NT2/D1 (cell line): ENCODE data around the gene GSG1L2.

ENCODE experiments used
- DNase-seq: peaks from one replicate; pipeline ENCODE4 v3.0.0-alpha.2; 2011; ENCODE audit warnings: low read depth, low spot score
- H3K27me3 ChIP-seq: 2 replicates; pipeline ENCODE4 v1.6.0; 2011; ENCODE audit warnings: mild to moderate bottlenecking; ENCODE audit not compliant: insufficient read length, insufficient read depth
- H3K36me3 ChIP-seq: 2 replicates; pipeline ENCODE4 v1.6.1; 2011; ENCODE audit warnings: mild to moderate bottlenecking, low read length, mixed read lengths; ENCODE audit not compliant: insufficient read depth, insufficient read length
- H3K4me1 ChIP-seq: 2 replicates; pipeline ENCODE4 v1.5.1; 2011; ENCODE audit not compliant: insufficient read depth, insufficient read length
- H3K4me3 ChIP-seq: 2 replicates; pipeline ENCODE4 v1.5.1; 2011; ENCODE audit warnings: low read depth; ENCODE audit not compliant: insufficient read length
- H3K9ac ChIP-seq: 2 replicates; pipeline ENCODE4 v1.6.0; 2011; ENCODE audit warnings: low read depth; ENCODE audit not compliant: insufficient read length
- H3K9me3 ChIP-seq: 2 replicates; pipeline ENCODE4 v1.5.1; 2011; ENCODE audit warnings: mild to moderate bottlenecking, low read length; ENCODE audit not compliant: insufficient read depth
- SUZ12 ChIP-seq: IDR thresholded peaks from 2 replicates; pipeline ENCODE4 v1.6.1; 2011; ENCODE audit not compliant: insufficient read length, insufficient read depth; ENCODE audit errors: extremely low read depth
- YY1 ChIP-seq: IDR thresholded peaks from 2 replicates; pipeline ENCODE4 v1.6.1; 2011; ENCODE audit not compliant: insufficient read length, insufficient read depth
- ZNF274 ChIP-seq: IDR thresholded peaks from 2 replicates; pipeline ENCODE4 v1.6.1; 2011; ENCODE audit warnings: mild to moderate bottlenecking, low read depth, low read length

Gene GSG1L2

DNA sequence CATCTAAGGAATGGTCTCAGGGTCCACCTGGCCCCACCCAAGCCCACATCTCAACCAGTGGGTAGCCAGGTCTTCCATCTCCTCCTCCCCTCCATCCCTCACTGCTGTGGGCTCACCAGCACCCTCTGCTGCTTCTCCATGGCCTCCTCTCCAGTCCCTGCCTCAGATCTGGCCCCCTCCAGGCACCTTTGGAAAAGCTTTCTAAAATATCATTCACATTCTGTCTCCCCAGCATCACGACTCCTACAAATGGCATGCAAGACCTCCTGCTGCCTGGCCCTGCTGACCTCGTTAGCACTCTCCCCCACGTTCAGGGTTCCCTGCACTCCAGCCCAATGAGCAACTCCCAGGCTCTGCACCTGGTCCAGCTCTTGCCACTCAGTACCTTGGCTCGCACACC lies 17.6 kb upstream of the GSG1L2 start:
- no peak overlapping the region for H3K9ac ChIP-seq
- H3K4me1 ChIP-seq, result peaks cover 7% of the 10 kb centered on the region
- no peak for DNase-seq
- TF ChIP-seq ZNF274, result no peak
- no peak for TF ChIP-seq YY1
- no peak for TF ChIP-seq SUZ12
- H3K4me3 ChIP-seq, result no peak overlapping the region
- no peaks in the 10 kb centered on the region for H3K36me3 ChIP-seq
- no peaks in the 10 kb centered on the region for H3K9me3 ChIP-seq
- no peaks in the 10 kb centered on the region for H3K27me3 ChIP-seq

DNA sequence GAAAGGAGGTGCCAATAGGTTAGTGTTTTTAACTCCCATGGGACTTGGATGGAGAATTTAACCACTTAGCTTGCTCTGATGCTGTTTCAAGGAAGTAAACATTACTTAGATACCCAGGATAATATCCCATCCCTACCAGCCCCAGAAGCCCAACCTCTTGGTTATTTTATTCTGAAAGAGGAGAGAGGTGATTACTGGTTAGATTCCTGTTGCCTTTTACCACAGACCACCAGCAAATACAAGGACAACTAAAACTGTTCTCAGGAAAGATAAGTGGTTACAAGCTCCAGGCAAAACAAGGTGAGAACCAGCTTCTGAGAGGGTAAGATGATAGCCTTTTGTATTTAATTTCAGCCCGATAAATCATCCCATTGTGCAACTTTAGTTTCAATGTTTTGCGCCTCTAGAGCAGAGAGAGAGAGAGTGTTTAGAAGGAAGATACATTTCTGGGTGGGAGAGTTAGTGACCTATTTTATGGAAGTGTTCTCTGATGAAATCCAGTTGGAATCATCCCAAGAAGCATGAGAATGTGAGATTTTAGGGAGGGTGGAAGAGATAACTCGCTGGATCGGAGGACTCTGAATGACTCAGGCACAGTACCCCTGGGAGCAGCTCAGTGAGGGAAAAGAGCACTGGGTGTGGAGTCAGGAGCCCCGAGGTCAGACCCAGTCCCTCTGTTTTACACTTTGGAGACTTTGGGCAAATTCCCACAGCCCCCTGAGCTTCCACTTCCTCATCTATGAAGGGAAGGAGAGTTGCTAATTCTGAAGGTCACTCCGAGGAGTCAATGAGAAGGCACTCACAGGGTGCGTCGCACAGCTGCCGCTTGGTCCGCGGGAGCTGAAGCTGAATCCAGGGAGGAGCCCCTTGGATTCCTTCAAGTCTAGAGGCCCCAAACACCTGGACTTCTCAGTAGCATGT lies 15.9 kb upstream of the GSG1L2 start:
- TF ChIP-seq YY1, result no peak
- TF ChIP-seq ZNF274, result no peak
- TF ChIP-seq SUZ12, result no peak
- H3K9me3 ChIP-seq, result no peaks in the 10 kb centered on the region; the same call in 1 of the 2 replicates
- H3K4me3 ChIP-seq, result no peak overlapping the region
- no peaks in the 10 kb centered on the region for H3K27me3 ChIP-seq
- peaks cover 7% of the 10 kb centered on the region for H3K4me1 ChIP-seq
- DNase-seq, result no peak
- H3K9ac ChIP-seq, result no peak overlapping the region
- H3K36me3 ChIP-seq, result no peaks in the 10 kb centered on the region

DNA sequence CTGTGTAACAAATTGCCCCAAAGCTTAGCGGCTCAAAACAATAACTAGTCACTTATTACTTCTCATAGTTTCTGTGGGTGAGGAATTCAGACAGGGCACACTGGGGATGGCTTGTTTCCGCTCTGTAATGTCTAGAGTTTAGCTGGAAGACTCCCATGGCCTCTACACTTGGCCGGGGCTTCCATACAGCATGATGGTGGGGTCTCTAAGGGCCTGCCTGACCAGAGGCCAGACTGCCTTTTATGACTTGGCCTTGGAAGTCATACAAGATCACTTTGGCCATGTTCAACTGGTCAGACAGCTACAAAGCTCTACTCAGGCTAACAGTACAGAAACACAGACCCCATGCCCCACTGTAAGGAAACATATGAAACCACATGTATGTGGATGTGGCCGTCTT lies 12.0 kb upstream of the GSG1L2 start:
- TF ChIP-seq ZNF274 (no peak), SUZ12 (no peak), YY1 (no peak)
- Histone ChIP-seq H3K9ac (no peak overlapping the region), H3K4me1 (peaks cover 4% of the 10 kb centered on the region), H3K4me3 (no peak overlapping the region), H3K36me3 (no peaks in the 10 kb centered on the region), H3K27me3 (no peaks in the 10 kb centered on the region), H3K9me3 (no peaks in the 10 kb centered on the region; the same call in 1 of the 2 replicates)
- no peak for DNase-seq

DNA sequence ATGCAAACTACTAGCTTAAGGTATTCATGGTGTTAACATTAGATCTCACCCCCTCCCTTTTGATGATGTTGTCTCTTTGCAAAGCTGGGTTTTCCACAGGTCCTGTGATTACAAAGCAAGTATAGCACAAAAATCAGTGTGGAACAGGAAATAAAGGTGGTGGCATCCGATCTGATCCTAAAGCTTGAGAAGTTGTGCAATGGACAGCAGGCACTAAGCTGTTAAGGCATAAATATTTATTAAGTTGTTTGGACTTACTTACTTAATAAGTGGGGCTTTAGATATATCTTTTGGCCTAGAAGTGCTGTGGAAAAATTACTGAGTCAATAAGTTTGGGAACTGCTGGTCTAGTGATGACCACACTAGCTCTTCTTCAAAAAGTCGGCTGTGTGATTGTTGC lies 8.8 kb upstream of the GSG1L2 start:
- Histone ChIP-seq H3K36me3 (no peaks in the 10 kb centered on the region), H3K4me3 (no peak overlapping the region), H3K4me1 (peaks cover 3% of the 10 kb centered on the region), H3K27me3 (no peaks in the 10 kb centered on the region), H3K9me3 (no peaks in the 10 kb centered on the region; the same call in 1 of the 2 replicates), H3K9ac (no peak overlapping the region)
- no peak for DNase-seq
- no peak for TF ChIP-seq YY1
- TF ChIP-seq SUZ12, result no peak
- no peak for TF ChIP-seq ZNF274

DNA sequence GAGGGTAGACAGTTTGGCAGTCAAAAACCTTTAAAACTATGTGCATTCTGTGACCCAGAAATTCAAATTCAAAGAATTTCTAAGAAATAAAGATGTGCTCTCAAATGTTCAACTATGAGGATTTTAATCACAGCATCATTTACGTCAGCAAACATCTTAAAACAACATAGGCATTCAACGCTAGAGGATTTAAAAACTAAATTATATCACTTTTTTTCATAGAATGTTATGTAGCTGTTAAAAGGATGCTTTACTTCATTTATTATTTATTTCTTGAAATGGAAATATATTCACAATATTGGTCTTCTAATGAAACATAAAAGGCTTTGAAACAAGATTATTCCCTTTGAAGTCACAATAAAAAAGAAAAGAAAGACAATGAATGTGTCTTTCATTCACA lies 7.5 kb upstream of the GSG1L2 start:
- Histone ChIP-seq H3K4me3 (no peak overlapping the region), H3K27me3 (no peaks in the 10 kb centered on the region), H3K9ac (no peak overlapping the region), H3K4me1 (peaks cover 3% of the 10 kb centered on the region), H3K36me3 (no peaks in the 10 kb centered on the region), H3K9me3 (no peaks in the 10 kb centered on the region; the same call in 1 of the 2 replicates)
- no peak for DNase-seq
- TF ChIP-seq ZNF274 (no peak), SUZ12 (no peak), YY1 (no peak)

DNA sequence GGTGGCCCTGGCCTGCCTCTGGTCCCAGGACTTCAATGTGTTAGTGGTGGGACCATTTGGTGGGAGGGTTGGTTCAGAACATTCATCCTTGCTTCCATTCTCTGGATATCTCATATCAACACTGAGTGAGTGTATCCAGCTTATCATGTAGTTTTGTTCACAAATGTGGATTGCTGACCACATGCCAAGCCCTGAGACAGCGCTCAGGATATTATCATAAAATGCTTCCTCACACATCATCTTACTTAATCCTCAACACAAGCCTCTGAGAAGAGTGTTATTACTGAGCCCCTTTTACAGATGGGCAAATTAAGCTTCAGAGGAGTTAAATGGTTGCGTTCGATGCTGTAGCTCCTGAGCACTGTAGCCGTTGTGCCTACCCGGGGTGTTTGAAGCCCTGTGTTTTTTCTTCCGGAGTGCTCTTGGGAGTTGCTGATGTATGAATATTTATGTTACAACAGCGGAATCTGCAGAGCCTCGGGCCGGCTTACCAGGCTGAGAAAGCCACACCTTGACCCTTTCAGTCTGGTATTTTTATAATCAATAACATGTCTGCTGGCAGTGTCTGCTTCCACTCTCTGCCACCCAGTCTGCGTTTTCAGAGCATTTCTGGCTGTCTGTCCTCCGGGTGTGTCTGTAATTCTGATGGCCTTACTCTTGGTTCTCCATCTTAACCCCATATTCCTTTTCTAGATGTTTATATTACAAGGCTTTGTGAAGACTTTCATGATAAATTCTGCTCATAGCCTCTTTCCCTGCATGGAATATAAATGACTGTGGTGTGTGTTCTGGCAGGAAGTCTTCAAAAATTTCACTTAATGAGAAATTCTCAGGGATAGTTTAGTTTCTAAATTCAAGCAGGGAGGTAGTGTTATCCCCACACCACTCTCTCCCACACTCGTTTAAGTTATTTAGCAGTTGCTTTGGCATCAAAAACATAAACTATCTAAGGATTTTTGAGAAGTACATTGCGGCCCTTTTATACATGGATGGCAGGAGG lies 6.7 kb upstream of the GSG1L2 start:
- no peaks in the 10 kb centered on the region; the same call in 1 of the 2 replicates for H3K9me3 ChIP-seq
- H3K36me3 ChIP-seq, result no peaks in the 10 kb centered on the region
- no peaks in the 10 kb centered on the region for H3K27me3 ChIP-seq
- no peak for DNase-seq
- H3K4me1 ChIP-seq, result peaks cover 3% of the 10 kb centered on the region
- H3K9ac ChIP-seq, result no peak overlapping the region
- H3K4me3 ChIP-seq, result no peak overlapping the region
- TF ChIP-seq SUZ12 (no peak), ZNF274 (no peak), YY1 (no peak)

DNA sequence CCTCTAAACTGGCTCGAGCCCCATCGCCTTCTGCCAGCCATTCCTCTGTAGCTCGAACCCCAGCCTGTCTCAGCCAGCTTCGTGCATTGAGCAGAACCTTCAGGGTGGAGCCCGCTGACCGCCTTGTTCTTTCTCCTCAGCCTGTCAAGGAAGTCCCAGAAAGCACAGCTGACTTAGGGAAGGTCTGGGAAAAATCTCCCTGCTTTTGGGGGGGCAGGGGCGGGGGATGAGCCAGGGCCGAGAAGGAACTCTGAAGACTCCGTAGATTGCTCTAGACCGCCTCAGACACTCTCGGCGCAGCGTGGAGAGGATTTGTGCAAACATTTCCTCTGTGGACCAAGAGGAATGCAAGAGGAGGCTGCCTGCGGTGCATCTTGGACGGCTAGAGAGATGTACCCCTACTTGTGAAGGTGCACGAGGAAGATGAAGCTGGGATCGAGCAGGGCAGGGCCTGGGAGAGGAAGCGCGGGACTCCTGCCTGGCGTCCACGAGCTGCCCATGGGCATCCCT lies 3.8 kb upstream of the GSG1L2 start, which contains the start of gene GLP2R:
Gene GLP2R, plus strand, starts transcription at position 284 of the 510 bp plus-strand sequence. Its CDS starts 140 bp downstream, at position 424.
- Histone ChIP-seq H3K4me1 (peaks cover 3% of the 10 kb centered on the region), H3K9ac (no peak within 1 kb of the TSS), H3K27me3 (no peaks in the 10 kb centered on the region), H3K9me3 (no peaks in the 10 kb centered on the region), H3K36me3 (no peaks in the 10 kb centered on the region), H3K4me3 (no peak within 1 kb of the TSS)
- TF ChIP-seq ZNF274 (no peak), SUZ12 (no peak), YY1 (no peak)
- no peak for DNase-seq
